Esophagus muscularis mucosa (tissue), 4 donors: ENCODE data around the gene MMP23B. TPM values are rescaled to one million over a fixed set of nuclear protein-coding genes. Genes with fewer than 3 reads are reported as not detected.

Experiments used
- DNase-seq: peaks from one replicate; pipeline ENCODE4 v3.0.0-alpha.2; 2017; ENCODE audit errors: extremely low spot score
- H3K27ac ChIP-seq, 4 donors: fragments of 200-600 bp; sonication (generic); replicated peaks in 1 of 4; 1 replicate in 3 of 4; 2 replicates in 1 of 4; pipeline ENCODE4 v1.5.1; 2016 to 2019; ENCODE audit warnings: mild to moderate bottlenecking in 1 of 4
- H3K27me3 ChIP-seq, 4 donors: fragments of 200-600 bp; sonication (generic); one replicate each; pipeline versions ENCODE4 v1.5.1 to v1.6.0; 2016 to 2019
- H3K36me3 ChIP-seq, 4 donors: fragments of 200-600 bp; sonication (generic); one replicate each; pipeline ENCODE4 v1.5.1; 2016 to 2019
- H3K4me1 ChIP-seq, 4 donors: fragments of 200-600 bp; sonication (generic); one replicate each; pipeline ENCODE4 v1.5.1; 2016 to 2019
- H3K4me3 ChIP-seq, 4 donors: fragments of 200-600 bp; sonication (generic); 1 replicate in 2 of 4; 2 replicates in 2 of 4; pipeline ENCODE4 v1.5.1; 2016 to 2019; ENCODE audit warnings: mild to moderate bottlenecking in 4 of 4, moderate library complexity in 1 of 4
- H3K9me3 ChIP-seq, 4 donors: fragments of 200-600 bp; sonication (generic); 1 replicate in 3 of 4; 2 replicates in 1 of 4; pipeline ENCODE4 v1.5.1; 2016 to 2019
- EP300 ChIP-seq: sonication (generic); formaldehyde crosslinking; IDR thresholded peaks from one replicate; pipeline ENCODE4 v1.6.1; 2017; ENCODE audit warnings: antibody characterized with exemption
- POLR2A ChIP-seq: fragments of 450-650 bp; IDR thresholded peaks from one replicate; pipeline ENCODE4 v1.6.1; 2017; ENCODE audit warnings: antibody characterized with exemption, moderate library complexity, mild to moderate bottlenecking, low read depth
- POLR2AphosphoS5 ChIP-seq, 2 donors: sonication (generic); formaldehyde crosslinking; IDR thresholded peaks; one replicate each; pipeline ENCODE4 v1.6.1; 2017; ENCODE audit warnings: antibody characterized with exemption in 2 of 2
- WGBS: methylation state at CpG from one replicate; pipeline ENCODE4 v1.1.5; 2018; 5-methylcytosine and 5-hydroxymethylcytosine counted together
- intact Hi-C: fragments of 100-400 bp; cut with DNase I; formaldehyde crosslinking; loops from one replicate; pipeline ENCODE4 v1.15.1; 2023
- total RNA-seq, 4 donors: library from RNA; depleted of rRNA; stranded (reverse); fragments of >200 nt; gene quantifications; one replicate each; pipeline versions ENCODE4 v1.1.0 to v1.2.1, GENCODE V29; 2016
- TF ChIP-seq, protein P1 (sequence below), 3 experiments: fragments of 200-600 bp in 2 of 3; fragments of 450-650 bp in 1 of 3; sonication (generic) in 2 of 3; IDR thresholded peaks; one replicate each; pipeline ENCODE4 v1.5.1; 2017 to 2019; ENCODE audit warnings: antibody characterized with exemption in 3 of 3, mild to moderate bottlenecking in 2 of 3, moderate library complexity in 1 of 3

The MMP23B gene
- total RNA-seq, 4 donors from 2014 or later: 3.2 to 19.5 (median 14.0) TPM

DNA sequence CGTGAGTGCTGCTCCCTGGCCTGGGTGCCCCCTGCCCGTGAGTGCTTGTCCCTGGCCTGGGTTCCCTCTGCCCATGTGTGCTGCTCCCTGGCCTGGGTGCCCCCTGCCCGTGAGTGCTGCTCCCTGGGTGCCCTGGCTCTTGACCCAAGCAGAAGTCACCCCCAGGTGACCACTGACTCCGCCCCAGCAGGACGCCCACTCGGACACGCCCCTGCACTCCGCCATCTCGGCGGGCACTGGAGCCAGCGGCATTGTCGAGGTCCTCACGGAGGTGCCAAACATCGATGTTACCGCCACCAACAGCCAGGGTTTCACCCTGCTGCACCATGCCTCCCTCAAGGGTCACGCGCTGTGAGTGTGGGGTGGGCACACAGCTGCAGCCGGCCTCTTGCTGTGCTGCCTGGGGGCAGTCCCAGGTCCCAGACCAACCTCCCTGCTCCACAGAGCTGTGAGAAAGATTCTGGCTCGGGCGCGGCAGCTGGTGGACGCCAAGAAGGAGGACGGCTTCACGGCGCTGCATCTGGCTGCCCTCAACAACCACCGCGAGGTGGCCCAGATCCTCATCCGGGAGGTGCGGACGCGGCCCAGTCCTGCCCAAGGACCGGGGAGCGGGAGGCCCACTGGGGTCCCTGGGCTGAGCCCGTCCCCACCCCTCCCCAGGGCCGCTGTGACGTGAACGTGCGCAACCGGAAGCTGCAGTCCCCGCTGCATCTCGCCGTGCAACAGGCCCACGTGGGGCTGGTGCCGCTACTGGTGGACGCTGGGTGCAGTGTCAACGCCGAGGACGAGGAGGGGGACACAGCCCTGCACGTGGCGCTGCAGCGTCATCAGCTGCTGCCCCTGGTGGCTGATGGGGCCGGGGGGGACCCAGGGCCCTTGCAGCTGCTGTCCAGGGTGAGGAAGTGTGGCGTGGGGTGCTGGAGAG, 3.9 kb upstream of the MMP23B start:
- H3K4me1 ChIP-seq: peaks cover 14 to 26% (median 25%) of the 10 kb centered on the region in 4 donors
- H3K4me3 ChIP-seq: no peak overlapping the region
- H3K9me3 ChIP-seq: no peaks in the 10 kb centered on the region
- H3K27me3 ChIP-seq: peaks cover 10 to 44% (median 22%) of the 10 kb centered on the region in 4 donors
- intact Hi-C loops: no loop called here
- peaks cover 14 to 62% (median 46%) of the 10 kb centered on the region in 4 donors for H3K36me3 ChIP-seq
- TF ChIP-seq POLR2A (no peak), EP300 (no peak), POLR2AphosphoS5 (IDR thresholded peaks at IDR 0.05) (no peak)
- TF ChIP-seq, protein P1, sequence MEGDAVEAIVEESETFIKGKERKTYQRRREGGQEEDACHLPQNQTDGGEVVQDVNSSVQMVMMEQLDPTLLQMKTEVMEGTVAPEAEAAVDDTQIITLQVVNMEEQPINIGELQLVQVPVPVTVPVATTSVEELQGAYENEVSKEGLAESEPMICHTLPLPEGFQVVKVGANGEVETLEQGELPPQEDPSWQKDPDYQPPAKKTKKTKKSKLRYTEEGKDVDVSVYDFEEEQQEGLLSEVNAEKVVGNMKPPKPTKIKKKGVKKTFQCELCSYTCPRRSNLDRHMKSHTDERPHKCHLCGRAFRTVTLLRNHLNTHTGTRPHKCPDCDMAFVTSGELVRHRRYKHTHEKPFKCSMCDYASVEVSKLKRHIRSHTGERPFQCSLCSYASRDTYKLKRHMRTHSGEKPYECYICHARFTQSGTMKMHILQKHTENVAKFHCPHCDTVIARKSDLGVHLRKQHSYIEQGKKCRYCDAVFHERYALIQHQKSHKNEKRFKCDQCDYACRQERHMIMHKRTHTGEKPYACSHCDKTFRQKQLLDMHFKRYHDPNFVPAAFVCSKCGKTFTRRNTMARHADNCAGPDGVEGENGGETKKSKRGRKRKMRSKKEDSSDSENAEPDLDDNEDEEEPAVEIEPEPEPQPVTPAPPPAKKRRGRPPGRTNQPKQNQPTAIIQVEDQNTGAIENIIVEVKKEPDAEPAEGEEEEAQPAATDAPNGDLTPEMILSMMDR (IDR thresholded peaks at IDR 0.05): no peak
- DNase-seq: no peak
- 100% methylated on average over 4 of the region's 53 CpGs for WGBS
- H3K27ac ChIP-seq: no peak overlapping the region

DNA sequence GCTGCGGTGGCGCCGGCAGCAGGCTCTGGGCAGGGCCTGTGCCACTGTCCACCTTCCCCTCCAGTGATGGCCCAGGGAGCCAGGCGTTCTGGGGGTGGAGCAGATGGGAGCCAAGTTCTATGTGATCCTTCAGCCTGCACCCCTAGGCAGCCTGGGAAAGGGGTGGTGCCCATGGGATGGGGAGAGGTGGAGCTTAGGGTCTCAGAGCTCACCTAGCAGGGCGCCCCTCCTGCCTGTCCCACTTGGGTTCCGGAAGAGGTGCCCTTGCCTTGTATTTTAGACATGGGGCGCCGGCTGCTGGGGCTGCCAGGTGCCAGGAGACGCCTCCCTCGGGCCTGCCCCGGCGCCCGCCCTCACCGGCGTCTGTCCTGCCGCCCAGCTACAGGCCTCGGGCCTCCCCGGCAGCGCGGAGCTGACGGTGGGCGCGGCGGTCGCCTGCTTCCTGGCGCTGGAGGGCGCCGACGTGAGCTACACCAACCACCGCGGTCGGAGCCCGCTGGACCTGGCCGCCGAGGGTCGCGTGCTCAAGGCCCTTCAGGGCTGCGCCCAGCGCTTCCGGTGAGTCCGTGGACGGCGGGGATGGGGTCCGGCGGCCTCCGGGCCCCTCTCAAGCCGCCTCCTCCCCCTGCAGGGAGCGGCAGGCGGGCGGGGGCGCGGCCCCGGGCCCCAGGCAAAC, 3.1 kb upstream of the MMP23B start:
- Histone ChIP-seq H3K27me3 (peaks cover 10 to 44% (median 22%) of the 10 kb centered on the region in 4 donors), H3K4me1 (peaks cover 14 to 26% (median 25%) of the 10 kb centered on the region in 4 donors), H3K9me3 (no peaks in the 10 kb centered on the region), H3K36me3 (peaks cover 14 to 58% (median 40%) of the 10 kb centered on the region in 4 donors), H3K27ac (no peak overlapping the region), H3K4me3 (no peak overlapping the region)
- intact Hi-C loops: no loop called here
- WGBS: 72% methylated on average over 25 of the region's 53 CpGs
- TF ChIP-seq POLR2A (no peak), EP300 (no peak), POLR2AphosphoS5 (IDR thresholded peaks at IDR 0.05) (no peak)
- TF ChIP-seq, protein P1 (IDR thresholded peaks at IDR 0.05): no peak
- no peak for DNase-seq

DNA sequence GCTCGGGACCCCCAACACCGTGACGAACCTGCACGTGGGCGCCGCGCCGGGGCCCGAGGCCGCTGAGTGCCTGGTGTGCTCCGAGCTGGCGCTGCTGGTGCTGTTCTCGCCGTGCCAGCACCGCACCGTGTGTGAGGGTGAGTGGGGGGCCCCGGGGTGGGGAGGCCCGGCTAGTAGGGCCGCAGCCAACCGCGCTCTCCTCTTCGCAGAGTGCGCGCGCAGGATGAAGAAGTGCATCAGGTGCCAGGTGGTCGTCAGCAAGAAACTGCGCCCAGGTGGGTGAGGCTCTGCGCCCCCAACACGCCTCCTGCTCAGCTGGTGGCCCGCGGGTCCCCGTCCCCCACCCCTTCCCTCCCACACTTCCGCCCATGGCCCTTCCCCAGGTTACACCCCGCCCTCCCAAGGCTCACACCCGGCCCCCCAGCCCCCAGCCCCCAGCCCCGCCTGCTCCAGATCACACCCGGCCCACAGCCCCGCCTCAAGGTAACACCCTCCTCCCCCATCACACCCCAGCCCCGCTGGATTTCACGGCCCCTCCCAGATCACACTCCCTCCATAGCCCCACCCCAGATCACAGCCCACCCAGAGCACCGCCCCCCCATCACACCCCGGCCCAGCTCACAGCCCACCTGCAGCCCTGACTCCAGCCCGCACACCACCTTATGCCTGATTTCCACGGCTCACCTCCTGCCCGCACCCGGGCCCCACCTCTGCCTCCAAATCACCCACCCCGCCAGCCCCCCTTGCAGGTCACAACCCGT, 2.4 kb upstream of the MMP23B start:
- peak overlapping the region in 3 of 4 donors; percentile 81 to 87 (median 84) for H3K27ac ChIP-seq
- intact Hi-C loops: no loop called here
- peaks cover 14 to 26% (median 25%) of the 10 kb centered on the region in 4 donors for H3K4me1 ChIP-seq
- peaks cover 10 to 44% (median 22%) of the 10 kb centered on the region in 4 donors for H3K27me3 ChIP-seq
- no peaks in the 10 kb centered on the region for H3K9me3 ChIP-seq
- WGBS: 56% methylated on average over 27 of the region's 48 CpGs
- TF ChIP-seq POLR2A (no peak), EP300 (no peak), POLR2AphosphoS5 (IDR thresholded peaks at IDR 0.05) (no peak)
- TF ChIP-seq, protein P1 (IDR thresholded peaks at IDR 0.05): no peak
- peaks cover 14 to 51% (median 33%) of the 10 kb centered on the region in 4 donors for H3K36me3 ChIP-seq
- peak overlapping the region in 2 of 4 donors; percentile 41 to 54 for H3K4me3 ChIP-seq
- no peak for DNase-seq

DNA sequence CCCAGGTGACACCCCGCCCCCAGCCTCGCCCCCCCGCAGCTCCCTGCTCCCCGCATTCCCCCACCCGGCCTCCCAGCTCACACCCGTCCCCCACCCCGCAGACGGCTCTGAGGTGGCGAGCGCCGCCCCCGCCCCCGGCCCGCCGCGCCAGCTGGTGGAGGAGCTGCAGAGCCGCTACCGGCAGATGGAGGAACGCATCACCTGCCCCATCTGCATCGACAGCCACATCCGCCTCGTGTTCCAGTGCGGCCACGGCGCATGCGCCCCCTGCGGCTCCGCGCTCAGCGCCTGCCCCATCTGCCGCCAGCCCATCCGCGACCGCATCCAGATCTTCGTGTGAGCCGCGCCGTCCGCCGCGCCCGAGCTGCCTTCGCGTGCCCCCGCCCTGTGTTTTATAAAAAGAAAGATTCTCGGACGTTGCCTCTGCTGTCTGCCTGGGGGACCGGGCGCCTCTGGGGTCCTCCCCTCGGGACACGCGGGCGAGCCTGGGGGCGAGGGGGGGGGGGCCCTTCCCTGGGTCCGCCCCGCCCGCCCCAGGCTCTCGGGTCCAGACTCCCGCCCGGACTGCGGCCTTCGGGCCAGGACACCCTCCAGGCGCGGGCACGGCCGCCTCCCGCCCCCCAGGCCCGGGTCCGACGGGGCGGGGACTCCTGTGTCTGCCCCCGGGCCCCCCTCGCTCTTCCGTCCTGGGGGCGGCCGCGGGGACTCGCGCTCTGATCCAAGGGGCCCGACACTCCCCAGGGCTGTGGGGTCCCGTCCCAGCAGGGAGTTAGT, 1.6 kb upstream of the MMP23B start:
- WGBS: 25% methylated on average over 13 of the region's 81 CpGs
- H3K4me1 ChIP-seq: peaks cover 12 to 26% (median 25%) of the 10 kb centered on the region in 4 donors
- peak overlapping the region; percentile 41 to 54 (median 46) for H3K4me3 ChIP-seq
- H3K9me3 ChIP-seq: no peaks in the 10 kb centered on the region
- intact Hi-C loops: no loop called here
- H3K27ac ChIP-seq: peak overlapping the region; percentile 77 to 87 (median 82)
- peak; percentile 93 for DNase-seq
- H3K27me3 ChIP-seq: peaks cover 10 to 44% (median 22%) of the 10 kb centered on the region in 4 donors
- no peak for TF ChIP-seq EP300
- TF ChIP-seq POLR2AphosphoS5 (IDR thresholded peaks at IDR 0.05): peak; percentile 56 to 64
- H3K36me3 ChIP-seq: peaks cover 14 to 43% (median 29%) of the 10 kb centered on the region in 4 donors
